Stimulated activated CD4-positive, alpha-beta T cell treated with anti-CD3 and anti-CD28 coated beads, Interleukin-4, amount 100 ng/mL, for 1 hour (primary cell): ENCODE data around the gene FOXK1.
"Not testable (repeated sequence)": the region's sequence is repeated elsewhere in the genome, so short reads cannot be mapped to it uniquely, and the experiment has no call there.

Experiments
- DNase-seq: peaks from one replicate; pipeline ENCODE4 v3.0.0-alpha.2; 2020

FOXK1 gene

GRCh38 chr7:4787947-4788626 lies 106.0 kb downstream of the FOXK1 start:
- no peak for DNase-seq

GRCh38 chr7:4788627-4789189 lies 106.6 kb downstream of the FOXK1 start:
- DNase-seq, result no peak

GRCh38 chr7:4789194-4790077 lies 107.3 kb downstream of the FOXK1 start:
- no peak for DNase-seq

- DNase-seq, result no peak
Measured at GRCh38 chr7:4790078-4790465, 108.0 kb downstream of the FOXK1 start.

GRCh38 chr7:4790516-4790991 lies 108.5 kb downstream of the FOXK1 start:
- DNase-seq, result no peak

- no peak for DNase-seq
Measured at GRCh38 chr7:4791101-4791737, 109.1 kb downstream of the FOXK1 start.

GRCh38 chr7:4791738-4792536 lies 109.8 kb downstream of the FOXK1 start:
- peak; percentile 84 for DNase-seq

GRCh38 chr7:4792537-4793126 lies 110.5 kb downstream of the FOXK1 start:
- DNase-seq, result peak; percentile 31

GRCh38 chr7:4793385-4793993 lies 111.4 kb downstream of the FOXK1 start:
- not testable (repeated sequence) for DNase-seq

- not testable (repeated sequence) for DNase-seq
Measured at GRCh38 chr7:4794171-4794570, 112.1 kb downstream of the FOXK1 start.

GRCh38 chr7:4794591-4795350 lies 112.7 kb downstream of the FOXK1 start:
- DNase-seq, result no peak

GRCh38 chr7:4796453-4796852 lies 114.4 kb downstream of the FOXK1 start:
- DNase-seq, result no peak

GRCh38 chr7:4797858-4798705 lies 116.0 kb downstream of the FOXK1 start:
- peak; percentile 71 for DNase-seq

- no peak for DNase-seq
Measured at GRCh38 chr7:4798706-4799235, 116.7 kb downstream of the FOXK1 start.

- DNase-seq, result no peak
Measured at GRCh38 chr7:4799508-4800268, 117.6 kb downstream of the FOXK1 start.

- no peak for DNase-seq
Measured at GRCh38 chr7:4800487-4800886, 118.4 kb downstream of the FOXK1 start.

GRCh38 chr7:4800926-4801838 lies 119.1 kb downstream of the FOXK1 start:
- DNase-seq, result no peak

- DNase-seq, result no peak
Measured at GRCh38 chr7:4801839-4802231, 119.7 kb downstream of the FOXK1 start.
